Smooth muscle cell of the coronary artery (primary cell): ENCODE results near the gene FAM20A. TPM values are rescaled to one million over a fixed set of nuclear protein-coding genes. Genes with fewer than 3 reads are reported as not detected.

ENCODE experiments used
- total RNA-seq: library from RNA; depleted of rRNA; stranded (reverse); fragments of >200 nt; gene quantifications from 2 replicates; pipeline ENCODE4 v1.2.3, GENCODE V29; 2014; ENCODE audit warnings: low replicate concordance

FAM20A gene
- 0.08 and 46.5 TPM in 2 replicates for total RNA-seq

GRCh38 chr17:68600931-68601564, at the start of gene FAM20A:
FAM20A (minus strand) TSS chr17:68601367; CDS start chr17:68600666, 701 bp downstream.

GRCh38 chr17:68512247-68512959, 88.8 kb downstream of the FAM20A start, which contains the start of gene PRKAR1A:
PRKAR1A (plus strand) TSS chr17:68512430; CDS start chr17:68515400, 2,970 bp downstream.

Other genes with a start within 250 kb of the FAM20A start
- gene WIPI1, start 143.9 kb downstream of the FAM20A start, total RNA-seq, result 132 and 361 TPM in 2 replicates
- gene PRKAR1A, start 88.9 kb downstream of the FAM20A start, total RNA-seq, result 200 and 635 TPM in 2 replicates